Measurements from ENCODE around the gene FMNL2. TPM values are rescaled to one million over a fixed set of nuclear protein-coding genes. Genes with fewer than 3 reads are reported as not detected.

The FMNL2 gene
- total and polyA plus RNA-seq, 2 of the 4 experiments (the other 2 are of a cell fraction) = 10.9 to 11.4 TPM

DNA sequence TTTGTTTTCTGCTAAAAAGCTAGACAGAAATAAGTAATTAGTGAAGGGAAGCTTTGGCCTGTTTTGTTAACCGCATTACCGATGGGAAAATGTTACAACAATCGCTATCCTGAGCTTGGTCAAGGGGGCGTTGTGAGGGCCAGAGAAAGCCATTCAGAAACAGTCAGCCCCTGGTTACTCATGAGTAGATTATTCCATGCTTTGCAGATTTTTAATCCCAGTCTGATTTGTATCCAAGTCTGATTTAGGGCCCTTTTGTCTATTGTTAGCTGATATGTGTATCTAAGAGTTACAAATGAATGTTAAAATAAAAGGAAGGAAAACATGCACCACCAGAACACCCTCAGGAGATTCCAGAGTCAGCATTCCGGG is 283.2 kb downstream of the FMNL2 start:
- dilution Hi-C loops (cut with HindIII; ENCODE audit: low sequenced_read_pairs, unreplicated experiment) = no loop called here
- Histone ChIP-seq H3K9me1 (ENCODE audit: insufficient read depth, low read length) (no peaks in the 10 kb centered on the region; the same call in 1 of the 2 replicates), H2BK15ac (ENCODE audit: low read depth, low read length) (no peak overlapping the region), H3K4ac (ENCODE audit: low read depth, low read length) (no peak overlapping the region), H4K20me1 (ENCODE audit: insufficient read depth, low read length) (no peaks in the 10 kb centered on the region), H3K14ac (replicated peaks; ENCODE audit: low read depth, low read length) (no peak overlapping the region), H3K27ac (ENCODE audit: insufficient read depth, low read length) (no peak overlapping the region), H4K91ac (ENCODE audit: insufficient read depth, low read depth, low read length) (no peak overlapping the region), H3K9me3 (ENCODE audit: control insufficient read depth, insufficient read depth, low read length) (no peaks in the 10 kb centered on the region), H3K79me1 (ENCODE audit: low read depth in 1 of 2, low read length in 2 of 2) (no peaks in the 10 kb centered on the region), H3K36me3 (ENCODE audit: control insufficient read depth, insufficient read depth, low read length) (peaks cover 16% of the 10 kb centered on the region), H2AFZ (replicated peaks; ENCODE audit: low read length, poor library complexity) (no peak overlapping the region), H2BK20ac (ENCODE audit: low read depth, low read length) (no peak overlapping the region), H3K23ac (ENCODE audit: low read depth, low read length) (no peak overlapping the region), H3K4me2 (ENCODE audit: low read depth, low read length) (no peak overlapping the region), H3K4me1 (ENCODE audit: control insufficient read depth, insufficient read depth, low read length) (no peaks in the 10 kb centered on the region; the same call in none of the 2 replicates), H3K18ac (ENCODE audit: low read depth, low read length) (no peak overlapping the region), H4K5ac (ENCODE audit: low read depth, low read length) (no peak overlapping the region), H2AK9ac (replicated peaks; ENCODE audit: low read depth, low read length, poor library complexity) (no peak overlapping the region), H4K8ac (ENCODE audit: low read depth in 2 of 2, low read length in 2 of 2) (no peak overlapping the region), H2AK5ac (ENCODE audit: low read depth, low read length) (no peak overlapping the region), H2BK5ac (ENCODE audit: low read depth, low read length, poor library complexity, severe bottlenecking) (no peak overlapping the region), H3K4me3 (ENCODE audit: insufficient read depth, low read depth, low read length) (no peak overlapping the region), H3K9ac (ENCODE audit: low read depth, low read length) (no peak overlapping the region), H2BK120ac (ENCODE audit: low read depth, low read length) (no peak overlapping the region), H3K27me3 (ENCODE audit: control insufficient read depth, insufficient read depth, low read length) (no peaks in the 10 kb centered on the region), H3K56ac (ENCODE audit: extremely low read depth, insufficient read depth, low read length) (no peak overlapping the region)
- TF ChIP-seq POLR2A (IDR thresholded peaks at IDR 0.05; ENCODE audit: low read depth, low read length) (no peak), FOS (IDR thresholded peaks at IDR 0.05; ENCODE audit: low read depth, low read length) (no peak), CHD1 (IDR thresholded peaks at IDR 0.05; ENCODE audit: low read depth, low read length) (no peak), MXI1 (IDR thresholded peaks at IDR 0.05; ENCODE audit: borderline replicate concordance, low read depth, low read length) (no peak), MAZ (IDR thresholded peaks at IDR 0.05; ENCODE audit: borderline replicate concordance, low read depth, low read length) (no peak), RAD21 (IDR thresholded peaks at IDR 0.05; ENCODE audit: low read length) (no peak), MAFK (IDR thresholded peaks at IDR 0.05; ENCODE audit: low read depth, low read length) (no peak), SMC3 (IDR thresholded peaks at IDR 0.05; ENCODE audit: low read depth, low read length) (no peak), CEBPB (IDR thresholded peaks at IDR 0.05; ENCODE audit: low read depth, low read length) (no peak), RFX5 (IDR thresholded peaks at IDR 0.05; ENCODE audit: low read depth, low read length) (no peak)
- TF ChIP-seq, protein P1, sequence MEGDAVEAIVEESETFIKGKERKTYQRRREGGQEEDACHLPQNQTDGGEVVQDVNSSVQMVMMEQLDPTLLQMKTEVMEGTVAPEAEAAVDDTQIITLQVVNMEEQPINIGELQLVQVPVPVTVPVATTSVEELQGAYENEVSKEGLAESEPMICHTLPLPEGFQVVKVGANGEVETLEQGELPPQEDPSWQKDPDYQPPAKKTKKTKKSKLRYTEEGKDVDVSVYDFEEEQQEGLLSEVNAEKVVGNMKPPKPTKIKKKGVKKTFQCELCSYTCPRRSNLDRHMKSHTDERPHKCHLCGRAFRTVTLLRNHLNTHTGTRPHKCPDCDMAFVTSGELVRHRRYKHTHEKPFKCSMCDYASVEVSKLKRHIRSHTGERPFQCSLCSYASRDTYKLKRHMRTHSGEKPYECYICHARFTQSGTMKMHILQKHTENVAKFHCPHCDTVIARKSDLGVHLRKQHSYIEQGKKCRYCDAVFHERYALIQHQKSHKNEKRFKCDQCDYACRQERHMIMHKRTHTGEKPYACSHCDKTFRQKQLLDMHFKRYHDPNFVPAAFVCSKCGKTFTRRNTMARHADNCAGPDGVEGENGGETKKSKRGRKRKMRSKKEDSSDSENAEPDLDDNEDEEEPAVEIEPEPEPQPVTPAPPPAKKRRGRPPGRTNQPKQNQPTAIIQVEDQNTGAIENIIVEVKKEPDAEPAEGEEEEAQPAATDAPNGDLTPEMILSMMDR (conservative IDR thresholded peaks at IDR 0.05; ENCODE audit: low read depth, low read length) = no peak
- TF ChIP-seq, protein P2, sequence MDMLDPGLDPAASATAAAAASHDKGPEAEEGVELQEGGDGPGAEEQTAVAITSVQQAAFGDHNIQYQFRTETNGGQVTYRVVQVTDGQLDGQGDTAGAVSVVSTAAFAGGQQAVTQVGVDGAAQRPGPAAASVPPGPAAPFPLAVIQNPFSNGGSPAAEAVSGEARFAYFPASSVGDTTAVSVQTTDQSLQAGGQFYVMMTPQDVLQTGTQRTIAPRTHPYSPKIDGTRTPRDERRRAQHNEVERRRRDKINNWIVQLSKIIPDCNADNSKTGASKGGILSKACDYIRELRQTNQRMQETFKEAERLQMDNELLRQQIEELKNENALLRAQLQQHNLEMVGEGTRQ (IDR thresholded peaks at IDR 0.05; ENCODE audit: low read depth, low read length) = no peak
- TF ChIP-seq, protein P3, sequence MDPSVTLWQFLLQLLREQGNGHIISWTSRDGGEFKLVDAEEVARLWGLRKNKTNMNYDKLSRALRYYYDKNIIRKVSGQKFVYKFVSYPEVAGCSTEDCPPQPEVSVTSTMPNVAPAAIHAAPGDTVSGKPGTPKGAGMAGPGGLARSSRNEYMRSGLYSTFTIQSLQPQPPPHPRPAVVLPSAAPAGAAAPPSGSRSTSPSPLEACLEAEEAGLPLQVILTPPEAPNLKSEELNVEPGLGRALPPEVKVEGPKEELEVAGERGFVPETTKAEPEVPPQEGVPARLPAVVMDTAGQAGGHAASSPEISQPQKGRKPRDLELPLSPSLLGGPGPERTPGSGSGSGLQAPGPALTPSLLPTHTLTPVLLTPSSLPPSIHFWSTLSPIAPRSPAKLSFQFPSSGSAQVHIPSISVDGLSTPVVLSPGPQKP (IDR thresholded peaks at IDR 0.05; ENCODE audit: borderline replicate concordance, low read depth, low read length) = no peak
- POLR2A ChIA-PET (ENCODE audit: unreplicated experiment) = no interaction called here
- in situ Hi-C loops (cut with MboI; ENCODE audit: low sequenced_read_pairs) = no loop called here
- DNase-seq (no peak), ATAC-seq (ENCODE audit: low read depth) (no peak)
- WGBS, 2 experiments (ENCODE audit: extremely low coverage in 2 of 2, insufficient read length in 1 of 2) = 82% methylated on average over 2 of the region's 5 CpGs; no CpG with 5 or more reads in 1 of the 2 experiments
- CTCF ChIA-PET = interaction anchor here (1.3 kb wide), 1 partner anchor 10 kb away, joined by 4 read pairs; no protein-coding TSS in a partner anchor
- BruUV-seq (replicated peaks) = no TSS peak
- intact Hi-C loops (cut with micrococcal nuclease) = no loop called here

Data from IMR-90 (cell line).